Activated T-cell treated with anti-CD3 and anti-CD28 coated beads, Interleukin-2, amount 50 U/mL, for 24 hours (primary cell): ENCODE measurements around the gene TBXA2R.
A peak's percentile ranks its signal among the peaks of the same experiment; 100 is the strongest.
"Not testable (repeated sequence)": the region's sequence is repeated elsewhere in the genome, so short reads cannot be mapped to it uniquely, and the experiment has no call there.

Source experiments
- DNase-seq: peaks from one replicate; pipeline ENCODE4 v3.0.0-alpha.2; 2020
- H3K27ac Mint-ChIP-seq: 2 replicates; pipeline ENCODE4 v1.8.0; 2020; ENCODE audit warnings: mild to moderate bottlenecking, mixed read lengths
- H3K27me3 Mint-ChIP-seq: 2 replicates; pipeline ENCODE4 v1.8.0; 2020; ENCODE audit warnings: mixed read lengths
- H3K36me3 Mint-ChIP-seq: 2 replicates; pipeline ENCODE4 v1.8.0; 2020; ENCODE audit warnings: low read depth, mixed read lengths
- H3K4me1 Mint-ChIP-seq: 2 replicates; pipeline ENCODE4 v1.8.0; 2020; ENCODE audit warnings: low read depth, mixed read lengths
- H3K4me3 Mint-ChIP-seq: 2 replicates; pipeline ENCODE4 v1.8.0; 2020; ENCODE audit warnings: mild to moderate bottlenecking, moderate library complexity, mixed read lengths
- H3K9me3 Mint-ChIP-seq: 2 replicates; pipeline ENCODE4 v1.8.0; 2020; ENCODE audit warnings: mixed read lengths

Gene TBXA2R

DNA sequence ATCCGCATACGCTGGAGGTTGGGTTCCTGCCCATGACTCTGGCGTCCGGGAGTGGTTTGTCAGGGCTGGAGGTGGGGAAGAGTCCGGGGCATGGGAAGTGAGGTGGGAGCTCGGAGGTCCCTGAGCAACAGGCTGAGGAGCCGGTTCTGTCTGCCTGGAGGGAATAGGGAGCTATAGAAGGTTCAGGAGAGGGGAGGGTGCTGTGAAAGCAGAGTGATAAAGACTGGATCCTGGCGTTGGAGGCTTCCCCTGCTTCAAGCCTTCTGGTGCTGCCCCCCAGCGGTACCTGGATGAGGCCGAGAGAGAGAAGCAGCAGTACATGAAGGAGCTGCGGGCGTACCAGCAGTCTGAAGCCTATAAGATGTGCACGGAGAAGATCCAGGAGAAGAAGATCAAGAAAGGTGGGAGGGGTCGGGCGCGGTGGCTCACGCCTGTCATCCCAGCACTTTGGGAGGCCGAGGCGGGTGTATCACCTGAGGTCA is 31.4 kb downstream of the TBXA2R start:
- no peak for DNase-seq
- Mint-ChIP-seq H3K27ac (no peak overlapping the region), H3K27me3 (no peaks in the 10 kb centered on the region), H3K4me1 (peaks cover 12% of the 10 kb centered on the region), H3K9me3 (no peaks in the 10 kb centered on the region), H3K36me3 (peaks cover 30% of the 10 kb centered on the region), H3K4me3 (no peak overlapping the region)

DNA sequence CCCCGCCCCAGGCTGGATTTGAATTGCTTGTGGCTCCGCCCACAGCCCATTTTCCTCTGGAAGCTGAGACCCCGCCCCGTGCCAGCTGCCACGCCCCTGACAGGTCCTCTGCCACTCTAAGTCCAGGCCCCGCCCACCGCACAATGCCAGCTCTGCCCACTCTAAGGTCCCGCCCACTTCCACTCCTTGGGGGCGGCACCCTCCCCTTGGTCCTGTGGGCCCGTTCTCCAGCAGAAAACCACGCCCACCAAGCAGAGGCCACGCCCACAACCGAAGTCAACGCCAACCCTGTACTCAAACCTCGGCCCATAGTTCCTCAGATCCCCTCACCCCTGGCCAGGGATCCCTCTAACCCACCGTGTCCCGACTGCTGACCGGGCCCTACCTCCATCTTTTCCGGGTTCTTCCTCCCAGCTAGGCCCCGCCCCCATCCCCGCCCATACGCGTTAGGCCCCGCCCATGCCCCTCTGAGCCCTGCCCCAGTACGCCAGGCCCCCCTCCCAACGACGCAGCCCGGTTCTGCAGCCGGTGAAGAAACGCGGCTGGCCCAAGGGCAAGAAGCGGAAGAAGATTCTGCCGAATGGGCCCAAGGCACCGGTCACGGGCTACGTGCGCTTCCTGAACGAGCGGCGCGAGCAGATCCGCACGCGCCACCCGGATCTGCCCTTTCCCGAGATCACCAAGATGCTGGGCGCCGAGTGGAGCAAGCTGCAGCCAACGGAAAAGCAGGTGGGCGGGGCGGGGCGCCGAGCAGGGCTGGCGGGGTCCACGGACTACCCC is 32.6 kb downstream of the TBXA2R start:
- Mint-ChIP-seq H3K27ac (peak overlapping the region; percentile 75), H3K27me3 (no peaks in the 10 kb centered on the region), H3K4me1 (peaks cover 12% of the 10 kb centered on the region), H3K4me3 (peak overlapping the region; percentile 81), H3K9me3 (no peaks in the 10 kb centered on the region), H3K36me3 (peaks cover 30% of the 10 kb centered on the region)
- peak; percentile 85 for DNase-seq

DNA sequence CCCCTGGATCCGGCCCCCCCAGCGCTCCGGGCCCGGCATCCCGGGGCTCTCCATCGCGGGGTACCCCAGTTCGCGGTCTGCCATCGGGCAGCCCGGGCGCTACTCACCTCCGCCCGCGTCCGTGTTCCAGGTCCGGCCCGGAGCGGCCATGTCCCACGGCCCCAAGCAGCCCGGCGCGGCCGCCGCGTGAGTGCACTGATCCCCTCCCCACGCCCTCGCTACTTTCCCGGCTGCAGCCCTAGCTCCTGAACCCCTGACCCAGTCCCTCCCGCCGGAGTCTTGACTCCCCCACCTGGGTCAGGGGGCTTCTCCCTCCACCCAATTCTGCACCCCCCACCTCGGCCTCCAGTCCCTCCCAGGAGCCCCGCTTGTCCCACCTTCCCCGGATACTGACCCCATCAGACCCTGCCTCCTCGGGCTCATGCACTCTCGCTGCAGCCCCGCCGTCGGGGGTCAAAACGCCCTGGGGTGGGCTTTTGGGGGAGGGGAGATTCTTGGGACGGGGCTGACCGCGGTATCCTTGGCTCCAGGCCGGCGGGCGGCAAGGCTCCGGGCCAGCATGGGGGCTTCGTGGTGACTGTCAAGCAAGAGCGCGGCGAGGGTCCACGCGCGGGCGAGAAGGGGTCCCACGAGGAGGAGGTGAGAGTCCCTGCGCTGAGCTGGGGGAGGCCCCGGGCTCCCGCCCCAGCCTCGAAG is 33.4 kb downstream of the TBXA2R start:
- H3K4me1 Mint-ChIP-seq: peaks cover 12% of the 10 kb centered on the region
- H3K9me3 Mint-ChIP-seq: no peaks in the 10 kb centered on the region
- H3K4me3 Mint-ChIP-seq: peak overlapping the region; percentile 81
- H3K27me3 Mint-ChIP-seq: no peaks in the 10 kb centered on the region
- no peak for DNase-seq
- peak overlapping the region; percentile 75 for H3K27ac Mint-ChIP-seq
- peaks cover 28% of the 10 kb centered on the region for H3K36me3 Mint-ChIP-seq

DNA sequence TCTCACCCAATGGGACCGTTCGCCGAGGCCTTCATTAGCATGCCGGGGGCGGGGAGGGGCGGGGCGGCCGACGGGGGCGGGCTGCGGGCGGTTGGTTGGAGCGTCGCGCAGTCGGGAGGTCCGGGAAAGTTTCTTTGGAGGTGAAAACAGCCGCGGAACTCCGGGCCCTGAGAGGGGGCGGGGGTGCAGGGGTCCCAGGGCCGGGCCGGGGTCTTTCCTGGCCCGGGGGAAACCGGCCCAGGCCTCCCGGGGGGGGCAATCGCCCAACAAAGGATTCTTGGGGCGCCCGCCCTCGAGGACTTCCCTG is 33.9 kb downstream of the TBXA2R start, which contains the start of gene HMG20B:
Gene HMG20B, plus strand, starts transcription at position 90 of the 307 bp plus-strand sequence. CDS start 366 bp downstream, outside the sequence.
- peaks cover 26% of the 10 kb centered on the region for H3K36me3 Mint-ChIP-seq
- no peak for DNase-seq
- H3K4me3 Mint-ChIP-seq: peak within 1 kb of the TSS; percentile 81

DNA sequence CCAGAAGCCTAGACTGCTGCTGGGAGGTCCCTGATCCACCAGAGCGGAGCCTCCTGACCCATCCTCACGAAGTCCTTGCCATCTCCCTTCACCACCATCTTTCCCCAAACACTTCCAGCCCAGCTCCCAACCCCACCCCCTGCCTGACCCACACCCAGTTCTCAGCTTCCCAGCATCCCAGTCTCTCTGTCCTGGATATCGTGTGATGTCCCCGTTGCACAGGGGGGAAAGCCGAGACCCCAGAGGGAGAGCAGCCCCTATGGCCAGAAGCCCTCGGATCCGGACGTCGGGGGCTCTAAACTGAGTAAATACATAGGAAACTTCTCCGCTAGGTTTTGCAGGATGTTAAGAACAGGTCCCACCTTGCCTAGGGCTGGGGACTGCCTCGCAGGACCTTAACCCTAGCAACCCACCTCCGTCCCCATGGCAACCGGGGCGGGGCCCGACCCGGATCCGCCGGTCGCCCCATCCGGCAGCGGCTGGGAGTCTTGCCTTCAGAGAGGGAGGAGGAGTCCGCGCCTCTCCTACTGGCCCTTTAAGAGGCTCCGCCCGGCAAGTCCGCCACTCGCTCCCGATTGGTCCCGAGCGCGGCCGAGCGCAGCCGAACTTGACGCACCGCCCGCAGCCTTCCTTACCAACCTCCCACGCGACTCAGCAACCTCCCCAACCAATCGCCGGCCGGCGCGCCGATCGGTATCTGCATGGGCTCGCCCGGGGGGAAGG is 34.4 kb downstream of the TBXA2R start:
- Mint-ChIP-seq H3K27me3 (no peaks in the 10 kb centered on the region), H3K27ac (peak overlapping the region; percentile 79), H3K9me3 (no peaks in the 10 kb centered on the region), H3K36me3 (peaks cover 26% of the 10 kb centered on the region), H3K4me1 (peaks cover 12% of the 10 kb centered on the region), H3K4me3 (peak overlapping the region; percentile 81)
- peak; percentile 98 for DNase-seq

More for the DNA sequence above, 33.9 kb downstream of the TBXA2R start, which contains the start of gene HMG20B:
- H3K4me1 Mint-ChIP-seq: peaks cover 12% of the 10 kb centered on the region
- H3K27me3 Mint-ChIP-seq: no peaks in the 10 kb centered on the region
- H3K27ac Mint-ChIP-seq: peak within 1 kb of the TSS; percentile 79
- H3K9me3 Mint-ChIP-seq: no peaks in the 10 kb centered on the region

DNA sequence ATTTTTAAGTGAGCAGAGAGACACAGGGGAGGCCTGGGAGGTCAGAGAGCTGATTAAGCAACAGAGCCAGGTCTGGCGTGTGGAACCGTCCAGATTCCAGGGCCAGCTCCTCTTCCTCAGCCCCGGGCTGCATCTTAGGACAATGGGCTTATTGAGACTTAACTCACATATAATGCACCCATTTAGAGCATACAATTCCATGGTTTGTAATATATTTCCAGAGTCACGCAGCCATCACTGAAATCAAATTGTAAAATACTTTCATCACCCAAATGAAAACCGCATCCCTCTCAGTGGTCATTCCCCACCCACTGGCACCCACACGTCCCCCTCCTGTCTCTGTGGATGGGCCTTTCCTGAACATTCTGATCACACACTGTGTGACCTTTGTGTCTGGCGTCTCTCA is 36.1 kb downstream of the TBXA2R start:
- H3K9me3 Mint-ChIP-seq: no peaks in the 10 kb centered on the region
- no peak overlapping the region for H3K4me3 Mint-ChIP-seq
- peaks cover 14% of the 10 kb centered on the region for H3K36me3 Mint-ChIP-seq
- no peak for DNase-seq
- H3K27ac Mint-ChIP-seq: no peak overlapping the region
- H3K27me3 Mint-ChIP-seq: no peaks in the 10 kb centered on the region
- peaks cover 12% of the 10 kb centered on the region for H3K4me1 Mint-ChIP-seq

DNA sequence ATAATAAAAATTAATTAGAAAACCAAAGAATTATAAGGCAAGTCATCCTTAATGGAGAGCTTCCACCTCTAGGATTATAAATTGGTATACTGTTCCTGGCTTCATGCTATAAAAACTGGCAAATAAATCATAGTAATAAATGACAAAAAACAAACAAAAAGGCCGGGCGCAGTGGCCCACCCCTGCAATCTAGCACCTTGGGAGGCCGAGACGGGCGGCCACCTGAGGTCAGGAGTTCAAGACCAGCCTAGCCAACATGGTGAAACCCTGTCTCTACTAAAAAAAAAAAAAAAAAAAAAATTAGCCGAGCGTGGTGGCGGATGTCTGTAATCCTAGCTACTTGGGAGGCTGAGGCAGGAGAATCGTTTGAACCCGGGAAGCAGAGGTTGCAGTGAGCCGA is 36.6 kb downstream of the TBXA2R start:
- not testable (repeated sequence) for H3K36me3 Mint-ChIP-seq, H3K4me3 Mint-ChIP-seq, H3K27me3 Mint-ChIP-seq, H3K27ac Mint-ChIP-seq, H3K9me3 Mint-ChIP-seq, DNase-seq
- peaks cover 12% of the 10 kb centered on the region for H3K4me1 Mint-ChIP-seq

DNA sequence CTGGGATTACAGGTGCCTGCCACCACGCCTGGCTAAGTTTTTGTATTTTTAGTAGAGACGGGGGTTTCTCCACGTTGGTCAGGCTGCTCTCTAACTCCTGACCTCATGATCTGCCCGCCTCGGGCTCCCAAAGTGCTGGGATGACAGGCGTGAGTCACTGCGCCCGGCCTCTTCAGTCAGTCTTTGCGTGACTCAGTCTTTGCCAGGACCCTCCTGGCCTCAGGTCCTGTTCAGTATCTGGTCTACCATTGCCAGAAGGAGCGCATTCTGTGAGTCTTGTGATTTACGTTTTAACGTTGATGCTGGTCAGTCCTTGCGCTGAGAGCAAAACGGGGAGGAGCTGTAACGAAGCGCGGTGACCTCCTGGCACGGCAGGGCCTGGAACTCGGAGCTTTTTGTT is 41.5 kb downstream of the TBXA2R start:
- no peak for DNase-seq
- no peak overlapping the region for H3K4me3 Mint-ChIP-seq
- no peaks in the 10 kb centered on the region for H3K4me1 Mint-ChIP-seq
- no peaks in the 10 kb centered on the region for H3K27me3 Mint-ChIP-seq
- no peaks in the 10 kb centered on the region for H3K36me3 Mint-ChIP-seq
- no peaks in the 10 kb centered on the region for H3K9me3 Mint-ChIP-seq
- H3K27ac Mint-ChIP-seq: no peak overlapping the region

DNA sequence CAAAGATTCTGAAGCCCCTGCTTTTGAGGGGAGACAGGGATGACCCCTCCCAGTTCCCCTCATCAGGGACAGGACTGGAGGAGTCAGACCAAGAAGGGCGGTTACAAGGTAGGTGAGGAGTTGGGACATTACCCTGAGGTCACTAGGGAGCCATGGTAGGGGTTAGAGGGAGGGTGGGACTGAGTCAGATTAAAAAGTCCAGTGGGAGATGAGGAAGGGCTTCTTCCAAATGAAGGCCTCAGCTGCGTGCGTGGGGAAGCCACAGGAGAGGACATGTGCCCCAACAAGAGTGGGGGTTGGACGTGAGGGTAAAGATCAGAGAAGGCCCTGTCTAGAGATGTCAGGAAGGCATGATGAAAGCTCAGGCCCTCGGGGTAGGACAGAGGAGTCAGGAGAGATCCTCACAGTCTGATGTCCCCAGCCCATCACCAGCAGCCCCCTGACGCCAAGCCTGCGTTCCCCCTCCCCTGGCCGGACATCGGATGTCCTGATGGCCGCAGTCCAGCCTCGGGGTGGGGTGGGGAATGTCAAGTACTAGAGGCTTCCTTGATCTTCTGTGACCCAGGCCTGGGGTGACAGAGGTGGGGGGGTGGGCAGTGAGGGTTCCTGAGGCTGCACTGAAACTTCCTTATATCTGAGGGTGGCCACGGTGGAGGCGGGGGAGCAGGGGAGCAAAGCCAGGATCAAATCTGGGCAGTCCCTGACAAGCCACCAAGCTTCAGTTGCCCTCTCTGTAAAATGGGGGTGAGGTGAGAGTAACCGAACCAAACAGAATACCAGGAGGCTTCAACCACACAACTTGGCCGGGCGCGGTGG is 42.8 kb downstream of the TBXA2R start:
- H3K36me3 Mint-ChIP-seq: no peaks in the 10 kb centered on the region
- no peak for DNase-seq
- no peaks in the 10 kb centered on the region for H3K27me3 Mint-ChIP-seq
- H3K4me3 Mint-ChIP-seq: no peak overlapping the region
- H3K27ac Mint-ChIP-seq: no peak overlapping the region
- no peaks in the 10 kb centered on the region for H3K9me3 Mint-ChIP-seq
- H3K4me1 Mint-ChIP-seq: no peaks in the 10 kb centered on the region

DNA sequence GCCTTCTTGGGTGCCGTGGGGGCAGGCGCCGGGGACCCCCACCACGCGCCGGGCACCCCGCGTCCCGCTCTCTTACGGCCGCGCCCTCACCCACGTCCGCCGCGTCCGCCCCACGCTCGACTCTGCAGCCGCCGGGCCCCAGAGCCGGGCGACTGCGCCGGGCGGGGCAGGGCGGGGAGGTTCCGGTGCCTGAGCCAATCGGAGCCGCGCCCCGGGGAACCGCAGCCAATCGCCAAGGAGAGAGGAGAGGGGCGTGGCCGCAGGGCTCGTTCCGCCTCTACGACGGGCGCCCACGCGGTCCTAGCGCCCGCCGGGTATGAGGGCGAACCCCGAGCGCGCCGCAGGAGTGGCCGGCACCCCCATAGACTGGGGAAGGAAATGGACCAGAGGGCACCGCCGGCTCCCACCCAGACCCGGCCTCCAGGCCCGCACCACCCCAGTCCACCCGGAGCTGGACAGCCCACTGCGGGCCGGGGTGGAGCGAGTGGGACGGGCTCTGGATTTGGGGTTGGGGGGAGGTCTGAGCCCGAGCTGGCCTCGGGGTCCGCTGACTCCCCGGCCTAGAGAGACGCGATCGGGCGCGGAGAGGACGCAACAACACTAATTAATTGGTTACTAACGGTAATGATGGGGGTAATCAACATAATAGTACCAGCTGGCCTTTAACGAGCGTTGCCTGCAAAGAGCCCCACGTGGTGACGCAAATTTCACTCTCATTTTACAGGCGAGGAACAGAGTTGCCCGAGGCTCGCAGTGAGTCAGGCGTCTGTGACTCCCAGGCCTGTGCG is 49.0 kb downstream of the TBXA2R start, which contains the start of gene MFSD12:
Gene MFSD12, minus strand, starts transcription at position 126 of the 788 bp plus-strand sequence. CDS start 183 bp downstream, outside the sequence.
- peak; percentile 96 for DNase-seq
- Mint-ChIP-seq H3K9me3 (no peaks in the 10 kb centered on the region), H3K4me1 (peaks cover 38% of the 10 kb centered on the region), H3K36me3 (peaks cover 27% of the 10 kb centered on the region), H3K27me3 (no peaks in the 10 kb centered on the region), H3K4me3 (peak within 1 kb of the TSS; percentile 97), H3K27ac (peak within 1 kb of the TSS; percentile 95)

DNA sequence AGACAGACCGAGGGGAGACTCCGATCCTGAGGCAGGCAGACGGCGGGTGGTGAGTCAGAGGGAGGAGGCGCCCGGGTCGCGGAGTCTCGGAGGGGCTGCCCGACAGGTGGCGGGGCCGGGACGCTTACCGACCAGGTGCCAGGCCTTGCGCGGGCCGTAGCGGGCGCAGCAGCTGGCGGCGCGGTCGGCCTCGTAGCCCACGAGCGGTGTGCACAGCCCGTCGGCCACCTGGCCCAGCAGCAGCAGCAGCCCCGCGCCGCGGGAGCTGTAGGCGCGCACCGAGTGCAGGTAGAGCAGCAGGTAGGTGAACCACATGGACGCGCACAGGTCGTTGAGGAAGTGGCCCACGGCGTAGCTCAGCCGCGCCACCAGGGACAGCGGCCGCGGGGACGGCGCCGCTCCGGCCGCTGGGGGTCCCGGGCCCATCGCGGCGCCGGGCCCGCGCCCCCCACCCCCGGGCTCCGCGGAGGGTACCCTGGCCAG is 49.7 kb downstream of the TBXA2R start:
- no peaks in the 10 kb centered on the region for H3K27me3 Mint-ChIP-seq
- H3K4me3 Mint-ChIP-seq: peak overlapping the region; percentile 97
- H3K27ac Mint-ChIP-seq: peak overlapping the region; percentile 95
- no peaks in the 10 kb centered on the region for H3K9me3 Mint-ChIP-seq
- DNase-seq: peak; percentile 78
- H3K4me1 Mint-ChIP-seq: peaks cover 41% of the 10 kb centered on the region
- H3K36me3 Mint-ChIP-seq: peaks cover 29% of the 10 kb centered on the region

DNA sequence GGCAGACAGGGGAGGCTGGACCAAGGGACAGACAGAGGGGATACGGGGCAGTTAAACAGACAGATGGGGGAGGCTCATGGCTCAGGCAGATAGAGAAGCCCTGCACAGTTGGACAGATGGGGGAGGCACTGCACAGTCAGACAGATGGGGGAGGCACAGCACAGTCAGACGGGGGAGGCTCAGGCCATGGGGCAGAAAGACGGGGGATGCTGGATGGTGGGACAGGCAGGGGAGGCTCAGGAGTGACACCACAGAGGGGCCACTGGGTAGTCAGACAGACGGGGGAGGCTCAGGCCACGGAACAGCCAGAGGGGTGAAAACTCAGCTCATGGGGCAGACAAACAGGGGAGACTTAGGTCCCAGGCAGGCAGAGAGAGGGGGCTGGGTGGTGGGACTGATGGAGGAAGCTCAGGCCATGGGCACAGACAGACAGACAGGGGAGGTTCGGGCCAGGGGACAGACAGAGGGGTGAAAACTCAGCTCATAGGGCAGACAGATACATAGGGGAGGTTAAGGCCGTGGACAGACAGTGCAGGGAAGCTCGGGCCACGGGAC is 50.2 kb downstream of the TBXA2R start:
- H3K4me1 Mint-ChIP-seq: peaks cover 45% of the 10 kb centered on the region
- H3K9me3 Mint-ChIP-seq: no peaks in the 10 kb centered on the region
- H3K36me3 Mint-ChIP-seq: peaks cover 33% of the 10 kb centered on the region
- DNase-seq: no peak
- H3K4me3 Mint-ChIP-seq: peak overlapping the region; percentile 97
- peak overlapping the region; percentile 95 for H3K27ac Mint-ChIP-seq
- no peaks in the 10 kb centered on the region for H3K27me3 Mint-ChIP-seq
